Measurements from ENCODE around the gene TIMP1. TPM values are rescaled to one million over a fixed set of nuclear protein-coding genes. Genes with fewer than 3 reads are reported as not detected.

Gene TIMP1
- polyA plus RNA-seq, 1 donor from 2014 or later, result 2.0 TPM

- Histone ChIP-seq H3K9me3 (ENCODE audit: low read length) (no peaks in the 10 kb centered on the region), H3K27me3 (ENCODE audit: insufficient read depth, low read depth, low read length) (no peaks in the 10 kb centered on the region), H3K27ac (ENCODE audit: low read length) (peak overlapping the region; percentile 45), H3F3A (ENCODE audit: insufficient read depth, low read length, poor library complexity, severe bottlenecking) (no peaks in the 10 kb centered on the region), H3K4me3 (ENCODE audit: low read length) (peak overlapping the region; percentile 78), H3K4me2 (ENCODE audit: low read length) (no peak overlapping the region), H3K9me2 (ENCODE audit: insufficient read depth, low read length) (no peaks in the 10 kb centered on the region), H2AFZ (ENCODE audit: low read depth, low read length) (peak overlapping the region; percentile 21), H3K9ac (ENCODE audit: low read length) (peak overlapping the region; percentile 50), H4K20me1 (ENCODE audit: insufficient read depth) (no peaks in the 10 kb centered on the region), H3K79me2 (replicated peaks; ENCODE audit: insufficient read depth, low read length) (peaks cover 7% of the 10 kb centered on the region), H3K36me3 (ENCODE audit: insufficient read depth, low read length) (no peaks in the 10 kb centered on the region)
- no peak for TF ChIP-seq POLR2AphosphoS5 (IDR thresholded peaks at IDR 0.05)
- no peak for TF ChIP-seq RAD21 (conservative IDR thresholded peaks at IDR 0.05)
- no peak for TF ChIP-seq TAF1 (IDR thresholded peaks at IDR 0.05; ENCODE audit: low read depth)
- TF ChIP-seq SMC3 (conservative IDR thresholded peaks at IDR 0.05; ENCODE audit: poor library complexity), result no peak
- no peak for TF ChIP-seq EZH2 (IDR thresholded peaks at IDR 0.05; ENCODE audit: borderline replicate concordance, insufficient read depth, low read length, poor library complexity, severe bottlenecking)
- TF ChIP-seq, protein P1, sequence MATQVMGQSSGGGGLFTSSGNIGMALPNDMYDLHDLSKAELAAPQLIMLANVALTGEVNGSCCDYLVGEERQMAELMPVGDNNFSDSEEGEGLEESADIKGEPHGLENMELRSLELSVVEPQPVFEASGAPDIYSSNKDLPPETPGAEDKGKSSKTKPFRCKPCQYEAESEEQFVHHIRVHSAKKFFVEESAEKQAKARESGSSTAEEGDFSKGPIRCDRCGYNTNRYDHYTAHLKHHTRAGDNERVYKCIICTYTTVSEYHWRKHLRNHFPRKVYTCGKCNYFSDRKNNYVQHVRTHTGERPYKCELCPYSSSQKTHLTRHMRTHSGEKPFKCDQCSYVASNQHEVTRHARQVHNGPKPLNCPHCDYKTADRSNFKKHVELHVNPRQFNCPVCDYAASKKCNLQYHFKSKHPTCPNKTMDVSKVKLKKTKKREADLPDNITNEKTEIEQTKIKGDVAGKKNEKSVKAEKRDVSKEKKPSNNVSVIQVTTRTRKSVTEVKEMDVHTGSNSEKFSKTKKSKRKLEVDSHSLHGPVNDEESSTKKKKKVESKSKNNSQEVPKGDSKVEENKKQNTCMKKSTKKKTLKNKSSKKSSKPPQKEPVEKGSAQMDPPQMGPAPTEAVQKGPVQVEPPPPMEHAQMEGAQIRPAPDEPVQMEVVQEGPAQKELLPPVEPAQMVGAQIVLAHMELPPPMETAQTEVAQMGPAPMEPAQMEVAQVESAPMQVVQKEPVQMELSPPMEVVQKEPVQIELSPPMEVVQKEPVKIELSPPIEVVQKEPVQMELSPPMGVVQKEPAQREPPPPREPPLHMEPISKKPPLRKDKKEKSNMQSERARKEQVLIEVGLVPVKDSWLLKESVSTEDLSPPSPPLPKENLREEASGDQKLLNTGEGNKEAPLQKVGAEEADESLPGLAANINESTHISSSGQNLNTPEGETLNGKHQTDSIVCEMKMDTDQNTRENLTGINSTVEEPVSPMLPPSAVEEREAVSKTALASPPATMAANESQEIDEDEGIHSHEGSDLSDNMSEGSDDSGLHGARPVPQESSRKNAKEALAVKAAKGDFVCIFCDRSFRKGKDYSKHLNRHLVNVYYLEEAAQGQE (IDR thresholded peaks at IDR 0.05; ENCODE audit: borderline replicate concordance), result no peak
- no peak for TF ChIP-seq CTCF (IDR thresholded peaks at IDR 0.05; ENCODE audit: poor library complexity, severe bottlenecking)
- TF ChIP-seq MXI1 (conservative IDR thresholded peaks at IDR 0.05; ENCODE audit: poor library complexity, severe bottlenecking), result no peak
- TF ChIP-seq EP300 (conservative IDR thresholded peaks at IDR 0.05; ENCODE audit: poor library complexity, severe bottlenecking), result no peak
These were observed 21.9 kb upstream of the TIMP1 start for GRCh38 chrX:47560179-47560933.

- peak; percentile 57 for TF ChIP-seq MXI1 (conservative IDR thresholded peaks at IDR 0.05; ENCODE audit: poor library complexity, severe bottlenecking)
- TF ChIP-seq, protein P1 (IDR thresholded peaks at IDR 0.05; ENCODE audit: borderline replicate concordance), result peak; percentile 84
- no peak for TF ChIP-seq EZH2 (IDR thresholded peaks at IDR 0.05; ENCODE audit: borderline replicate concordance, insufficient read depth, low read length, poor library complexity, severe bottlenecking)
- TF ChIP-seq TAF1 (IDR thresholded peaks at IDR 0.05; ENCODE audit: low read depth), result peak; percentile 74
- no peak for TF ChIP-seq RAD21 (conservative IDR thresholded peaks at IDR 0.05)
- TF ChIP-seq SMC3 (conservative IDR thresholded peaks at IDR 0.05; ENCODE audit: poor library complexity), result peak; percentile 34
- TF ChIP-seq POLR2AphosphoS5 (IDR thresholded peaks at IDR 0.05), result peak; percentile 92
- no peak for TF ChIP-seq CTCF (IDR thresholded peaks at IDR 0.05; ENCODE audit: poor library complexity, severe bottlenecking)
- peak; percentile 57 for TF ChIP-seq EP300 (conservative IDR thresholded peaks at IDR 0.05; ENCODE audit: poor library complexity, severe bottlenecking)
- H3K27ac ChIP-seq (ENCODE audit: low read length), result peak within 1 kb of the TSS; percentile 92
- peak within 1 kb of the TSS; percentile 78 for H3K4me3 ChIP-seq (ENCODE audit: low read length)
- H3K4me2 ChIP-seq (ENCODE audit: low read length), result no peak within 1 kb of the TSS
- H3K9me3 ChIP-seq (ENCODE audit: low read length), result no peaks in the 10 kb centered on the region
- H3K27me3 ChIP-seq (ENCODE audit: insufficient read depth, low read depth, low read length), result no peaks in the 10 kb centered on the region
- H3F3A ChIP-seq (ENCODE audit: insufficient read depth, low read length, poor library complexity, severe bottlenecking), result no peaks in the 10 kb centered on the region
- H3K9ac ChIP-seq (ENCODE audit: low read length), result peak within 1 kb of the TSS; percentile 88
- no peaks in the 10 kb centered on the region for H4K20me1 ChIP-seq (ENCODE audit: insufficient read depth)
- no peaks in the 10 kb centered on the region for H3K9me2 ChIP-seq (ENCODE audit: insufficient read depth, low read length)
- H2AFZ ChIP-seq (ENCODE audit: low read depth, low read length), result peak within 1 kb of the TSS; percentile 33
- H3K36me3 ChIP-seq (ENCODE audit: insufficient read depth, low read length), result no peaks in the 10 kb centered on the region
- H3K79me2 ChIP-seq (replicated peaks; ENCODE audit: insufficient read depth, low read length), result peaks cover 7% of the 10 kb centered on the region
These were observed 21.1 kb upstream of the TIMP1 start, which contains the start of gene ARAF for GRCh38 chrX:47560934-47561658. Gene ARAF (plus strand): TSS chrX:47561205. CDS start chrX:47562968, 1,763 bp downstream.
